Progenitor cell of endocrine pancreas (in vitro differentiated cells): Measurements from ENCODE around the gene TSG101. TPM values are rescaled to one million over a fixed set of nuclear protein-coding genes. Genes with fewer than 3 reads are reported as not detected.

Source experiments
- DNase-seq: peaks from one replicate; pipeline ENCODE4 v3.0.0; 2021; ENCODE audit warnings: low spot score; ENCODE audit not compliant: unreplicated experiment
- H3K27ac Mint-ChIP-seq: 2 replicates; pipeline ENCODE4 v1.8.0; 2021; ENCODE audit warnings: mild to moderate bottlenecking, moderate library complexity, mixed read lengths
- H3K27me3 Mint-ChIP-seq: 2 replicates; pipeline ENCODE4 v1.8.0; 2021; ENCODE audit warnings: mixed read lengths
- H3K36me3 Mint-ChIP-seq: 2 replicates; pipeline ENCODE4 v1.8.0; 2022; ENCODE audit warnings: mixed read lengths; ENCODE audit not compliant: insufficient read depth
- H3K4me1 Mint-ChIP-seq: 2 replicates; pipeline ENCODE4 v1.8.0; 2021; ENCODE audit warnings: low read depth, mixed read lengths
- H3K4me3 Mint-ChIP-seq: 2 replicates; pipeline ENCODE4 v1.8.0; 2021; ENCODE audit warnings: low read depth, mild to moderate bottlenecking, moderate library complexity, mixed read lengths
- H3K9me3 Mint-ChIP-seq: 2 replicates; pipeline ENCODE4 v1.8.0; 2021; ENCODE audit warnings: low read depth, mixed read lengths
- CTCF ChIP-seq: fragments of 200-600 bp; sonication (generic); IDR thresholded peaks from one replicate; pipeline ENCODE4 v1.5.0; 2021; ENCODE audit warnings: antibody characterized with exemption, mild to moderate bottlenecking; ENCODE audit not compliant: unreplicated experiment
- total RNA-seq: library from RNA; stranded (reverse); gene quantifications from 2 replicates; pipeline ENCODE4 v1.2.1, GENCODE V29; 2021

Gene TSG101
- total RNA-seq, 1 donor from 2014 or later = 64.5 TPM

GRCh38 chr11:18490736-18491485, 35.8 kb downstream of the TSG101 start:
- TF ChIP-seq CTCF = no peak
- Mint-ChIP-seq H3K27ac (peak overlapping the region; percentile 30), H3K9me3 (no peaks in the 10 kb centered on the region), H3K4me1 (peaks cover 18% of the 10 kb centered on the region), H3K4me3 (no peak overlapping the region), H3K36me3 (peaks cover 24% of the 10 kb centered on the region), H3K27me3 (no peaks in the 10 kb centered on the region)
- no peak for DNase-seq

DNA sequence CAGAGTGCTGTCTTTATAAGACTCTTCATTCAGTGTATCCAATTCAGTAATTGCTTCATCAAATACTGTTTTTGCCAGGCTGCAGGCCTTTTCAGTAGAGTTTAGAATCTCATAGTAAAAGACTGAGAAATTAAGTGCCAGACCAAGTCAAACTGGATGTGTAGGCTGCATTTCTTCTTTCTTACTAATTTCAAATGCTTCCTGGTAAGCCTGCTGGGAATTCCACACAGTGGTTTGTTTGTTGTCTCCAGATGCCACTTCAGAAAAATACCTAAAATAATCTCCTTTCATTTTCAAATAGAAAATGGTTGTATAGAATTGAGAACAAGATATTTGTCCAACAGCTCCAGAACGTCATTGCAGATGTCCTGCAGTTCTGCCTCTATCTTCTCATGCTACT, 36.4 kb downstream of the TSG101 start:
- no peak overlapping the region for H3K4me3 Mint-ChIP-seq
- DNase-seq = no peak
- peaks cover 18% of the 10 kb centered on the region for H3K4me1 Mint-ChIP-seq
- no peaks in the 10 kb centered on the region for H3K27me3 Mint-ChIP-seq
- H3K9me3 Mint-ChIP-seq = no peaks in the 10 kb centered on the region
- peaks cover 22% of the 10 kb centered on the region for H3K36me3 Mint-ChIP-seq
- no peak for TF ChIP-seq CTCF
- no peak overlapping the region for H3K27ac Mint-ChIP-seq

DNA sequence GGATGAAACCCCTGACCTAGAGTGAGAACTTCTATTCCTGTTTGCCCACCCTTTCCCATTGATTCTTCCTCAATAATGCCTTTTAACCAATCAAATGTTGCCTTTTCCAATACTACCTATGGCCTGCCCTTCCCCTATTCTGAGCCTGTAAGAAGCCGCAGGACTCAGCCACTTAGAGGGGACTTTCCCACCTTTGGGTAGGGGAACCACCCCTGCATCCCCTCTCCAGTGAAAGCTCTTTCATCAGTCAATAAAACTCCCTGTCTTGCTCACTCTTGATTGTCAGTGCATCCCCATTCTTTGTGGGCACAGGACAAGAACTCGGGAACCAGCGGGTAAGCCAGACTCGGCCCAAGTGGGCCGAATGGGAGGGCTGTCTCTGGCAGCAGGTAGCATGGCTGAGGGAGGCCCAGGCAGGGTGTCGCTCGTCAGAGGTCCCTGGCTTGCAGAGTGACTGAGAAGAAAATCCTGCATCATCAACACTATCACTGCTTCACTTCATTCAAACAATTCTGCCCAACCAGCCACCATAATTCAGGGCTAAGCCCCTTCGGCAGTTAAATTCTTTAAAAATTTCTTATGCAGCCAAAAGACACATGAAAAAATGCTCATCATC, 40.7 kb downstream of the TSG101 start:
- no peak for DNase-seq
- H3K4me1 Mint-ChIP-seq = peaks cover 4% of the 10 kb centered on the region
- H3K36me3 Mint-ChIP-seq = peaks cover 42% of the 10 kb centered on the region
- no peak for TF ChIP-seq CTCF
- no peak overlapping the region for H3K27ac Mint-ChIP-seq
- H3K27me3 Mint-ChIP-seq = no peaks in the 10 kb centered on the region
- no peak overlapping the region for H3K4me3 Mint-ChIP-seq
- no peaks in the 10 kb centered on the region for H3K9me3 Mint-ChIP-seq

DNA sequence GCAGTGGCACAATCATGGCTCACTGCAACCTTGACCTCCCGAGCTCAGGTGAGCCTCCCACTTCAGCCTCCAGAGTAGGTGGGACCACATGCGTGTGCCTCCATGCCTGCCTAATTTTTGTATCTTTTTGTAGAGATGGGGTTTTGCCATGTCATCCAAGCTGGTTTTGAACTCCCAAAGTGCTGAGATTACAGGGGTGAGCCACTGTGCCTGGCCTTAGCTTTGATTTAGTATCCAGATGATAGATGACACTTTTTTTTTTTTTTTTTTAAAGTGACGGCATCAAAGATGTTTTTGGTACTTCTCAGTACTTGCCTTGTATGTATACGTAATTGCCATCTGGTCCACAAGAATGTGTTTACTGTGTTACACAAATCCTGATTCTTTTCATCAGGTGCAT, 47.7 kb downstream of the TSG101 start:
- no peaks in the 10 kb centered on the region for H3K4me1 Mint-ChIP-seq
- no peak overlapping the region for H3K27ac Mint-ChIP-seq
- no peak for DNase-seq
- no peaks in the 10 kb centered on the region for H3K27me3 Mint-ChIP-seq
- TF ChIP-seq CTCF = no peak
- no peaks in the 10 kb centered on the region for H3K9me3 Mint-ChIP-seq
- no peak overlapping the region for H3K4me3 Mint-ChIP-seq
- H3K36me3 Mint-ChIP-seq = peaks cover 37% of the 10 kb centered on the region

GRCh38 chr11:18472587-18472986, 54.2 kb downstream of the TSG101 start:
- Mint-ChIP-seq H3K27ac (no peak overlapping the region), H3K4me3 (no peak overlapping the region), H3K4me1 (no peaks in the 10 kb centered on the region), H3K9me3 (no peaks in the 10 kb centered on the region), H3K27me3 (no peaks in the 10 kb centered on the region), H3K36me3 (peaks cover 11% of the 10 kb centered on the region)
- no peak for DNase-seq
- no peak for TF ChIP-seq CTCF
